Lower leg skin (tissue), 3 donors: Measurements from ENCODE around the gene VRK1.

Source experiments
- CTCF ChIP-seq, 3 donors: fragments of 450-650 bp; IDR thresholded peaks; one replicate each; pipeline ENCODE4 v1.5.1; 2016; ENCODE audit warnings: antibody characterized with exemption in 3 of 3, mild to moderate bottlenecking in 3 of 3, moderate library complexity in 2 of 3
- POLR2A ChIP-seq, 2 donors: fragments of 450-650 bp; IDR thresholded peaks; one replicate each; pipeline ENCODE4 v1.6.1; 2016 to 2017; ENCODE audit warnings: antibody characterized with exemption in 2 of 2, mild to moderate bottlenecking in 1 of 2, moderate library complexity in 1 of 2

GRCh38 chr14:96824283-96824682, 27.1 kb downstream of the VRK1 start:
- TF ChIP-seq CTCF (IDR thresholded peaks at IDR 0.05) = no peak
- no peak for TF ChIP-seq POLR2A (IDR thresholded peaks at IDR 0.05)
